Measurements from ENCODE around the gene APC2.

- TF ChIP-seq POLR2A (IDR thresholded peaks at IDR 0.05) = no peak
- TF ChIP-seq, protein P1, sequence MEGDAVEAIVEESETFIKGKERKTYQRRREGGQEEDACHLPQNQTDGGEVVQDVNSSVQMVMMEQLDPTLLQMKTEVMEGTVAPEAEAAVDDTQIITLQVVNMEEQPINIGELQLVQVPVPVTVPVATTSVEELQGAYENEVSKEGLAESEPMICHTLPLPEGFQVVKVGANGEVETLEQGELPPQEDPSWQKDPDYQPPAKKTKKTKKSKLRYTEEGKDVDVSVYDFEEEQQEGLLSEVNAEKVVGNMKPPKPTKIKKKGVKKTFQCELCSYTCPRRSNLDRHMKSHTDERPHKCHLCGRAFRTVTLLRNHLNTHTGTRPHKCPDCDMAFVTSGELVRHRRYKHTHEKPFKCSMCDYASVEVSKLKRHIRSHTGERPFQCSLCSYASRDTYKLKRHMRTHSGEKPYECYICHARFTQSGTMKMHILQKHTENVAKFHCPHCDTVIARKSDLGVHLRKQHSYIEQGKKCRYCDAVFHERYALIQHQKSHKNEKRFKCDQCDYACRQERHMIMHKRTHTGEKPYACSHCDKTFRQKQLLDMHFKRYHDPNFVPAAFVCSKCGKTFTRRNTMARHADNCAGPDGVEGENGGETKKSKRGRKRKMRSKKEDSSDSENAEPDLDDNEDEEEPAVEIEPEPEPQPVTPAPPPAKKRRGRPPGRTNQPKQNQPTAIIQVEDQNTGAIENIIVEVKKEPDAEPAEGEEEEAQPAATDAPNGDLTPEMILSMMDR (IDR thresholded peaks at IDR 0.05) = no peak
- TF ChIP-seq POLR2AphosphoS5 (IDR thresholded peaks at IDR 0.05) = peak in 3 of 4 donors; percentile 26 to 69 (median 62)
- TF ChIP-seq EP300 (IDR thresholded peaks at IDR 0.05) = peak in 2 of 4 donors; percentile 45 to 50
Measured at GRCh38 chr19:1422360-1422759, 27.6 kb upstream of the APC2 start.

All from sigmoid colon (tissue), 4 donors.